Upper lobe of left lung (tissue), 6 donors: Measurements from ENCODE around the gene ATP9B. TPM values are rescaled to one million over a fixed set of nuclear protein-coding genes. Genes with fewer than 3 reads are reported as not detected.

ENCODE experiments used
- ATAC-seq, 2 donors: fragments of 200-7000 bp; cut with Tn5 transposase; one replicate each; pipeline ENCODE4 v1.9.1; 2022; ENCODE audit warnings: mild to moderate bottlenecking in 2 of 2, moderate library complexity in 2 of 2; ENCODE audit not compliant: low FRiP score in 2 of 2
- DNase-seq, 2 donors: peaks; one replicate each; pipeline ENCODE4 v3.0.0-alpha.2; 2019 to 2020
- H3K27ac ChIP-seq, 4 donors: fragments of 200-600 bp; sonication (generic); one replicate each; pipeline ENCODE4 v1.5.1; 2016 to 2019
- H3K27me3 ChIP-seq, 4 donors: fragments of 200-600 bp; sonication (generic); one replicate each; pipeline ENCODE4 v1.5.1; 2017 to 2019
- H3K36me3 ChIP-seq, 4 donors: fragments of 200-600 bp; sonication (generic); one replicate each; pipeline ENCODE4 v1.5.1; 2016 to 2019
- H3K4me1 ChIP-seq, 4 donors: fragments of 200-600 bp; sonication (generic); one replicate each; pipeline ENCODE4 v1.5.1; 2018 to 2019
- H3K4me3 ChIP-seq, 4 donors: fragments of 200-600 bp; sonication (generic); one replicate each; pipeline ENCODE4 v1.5.1; 2017 to 2019; ENCODE audit warnings: mild to moderate bottlenecking in 2 of 4, moderate library complexity in 1 of 4
- H3K9me3 ChIP-seq, 4 donors: fragments of 200-600 bp; sonication (generic); one replicate each; pipeline ENCODE4 v1.5.1; 2018 to 2019
- EP300 ChIP-seq, 4 donors: sonication (generic); formaldehyde crosslinking; IDR thresholded peaks; one replicate each; pipeline ENCODE4 v1.5.1; 2017; ENCODE audit warnings: antibody characterized with exemption in 4 of 4, control low read depth in 2 of 4
- POLR2A ChIP-seq, 4 donors: fragments of 450-650 bp; IDR thresholded peaks; one replicate each; pipeline ENCODE4 v1.5.1; 2016 to 2017; ENCODE audit warnings: antibody characterized with exemption in 4 of 4, mild to moderate bottlenecking in 2 of 4
- POLR2AphosphoS5 ChIP-seq, 2 donors: sonication (generic); formaldehyde crosslinking; IDR thresholded peaks; one replicate each; pipeline ENCODE4 v1.5.1; 2017; ENCODE audit warnings: antibody characterized with exemption in 2 of 2
- WGBS, 2 donors: methylation state at CpG; one replicate each; pipeline ENCODE4 v1.1.5; 2017 to 2018; 5-methylcytosine and 5-hydroxymethylcytosine counted together
- total RNA-seq, 6 donors: library from RNA; depleted of rRNA in 4 of 6; stranded (reverse); fragments of >200 nt in 4 of 6; gene quantifications; one replicate each; pipeline versions ENCODE4 v1.1.0 to v1.2.1, GENCODE V29; 2016 to 2021
- TF ChIP-seq, protein P1 (sequence below), 6 experiments: fragments of 450-650 bp in 4 of 6; fragments of 200-600 bp in 2 of 6; sonication (generic) in 2 of 6; IDR thresholded peaks; one replicate each; pipeline ENCODE4 v1.5.1; 2016 to 2019; ENCODE audit warnings: antibody characterized with exemption in 6 of 6
- donor health status: DM: no; HTN: no; CAD: no; lungs with moderate emphysema.
- donor health status: DM: no; HTN: yes; CAD: no; lungs with severe emphysema.

Gene ATP9B
- total RNA-seq, 6 donors from 2014 or later = 29.8 to 124 (median 49.2) TPM

DNA sequence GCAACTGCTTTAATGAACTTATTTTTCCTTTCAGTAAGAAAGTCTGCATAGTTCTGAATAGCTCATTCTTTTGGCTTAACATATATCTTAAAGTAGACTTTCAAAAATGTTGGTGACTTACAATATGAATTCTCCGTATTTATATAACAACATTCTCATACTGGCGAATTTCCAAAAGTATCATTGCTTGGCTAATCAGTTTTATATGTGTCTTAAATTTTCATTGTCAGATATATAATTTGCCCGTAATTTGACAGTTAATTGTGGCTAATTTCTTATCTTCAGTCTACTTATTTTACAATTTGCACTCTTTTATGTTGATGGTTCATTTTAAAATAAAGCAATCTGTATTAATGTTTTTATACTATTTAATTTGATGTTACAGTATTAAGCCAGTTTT, 144.9 kb downstream of the ATP9B start:
- Histone ChIP-seq H3K4me1 (no peaks in the 10 kb centered on the region), H3K9me3 (no peaks in the 10 kb centered on the region), H3K4me3 (no peak overlapping the region), H3K27me3 (no peaks in the 10 kb centered on the region), H3K27ac (no peak overlapping the region), H3K36me3 (peaks cover 0 to 9% (median 3%) of the 10 kb centered on the region in 4 donors)
- ATAC-seq (no peak), DNase-seq (no peak)
- WGBS, 2 donors = 94 to 97% methylated on average over 3 of the region's 3 CpGs
- TF ChIP-seq, protein P1, sequence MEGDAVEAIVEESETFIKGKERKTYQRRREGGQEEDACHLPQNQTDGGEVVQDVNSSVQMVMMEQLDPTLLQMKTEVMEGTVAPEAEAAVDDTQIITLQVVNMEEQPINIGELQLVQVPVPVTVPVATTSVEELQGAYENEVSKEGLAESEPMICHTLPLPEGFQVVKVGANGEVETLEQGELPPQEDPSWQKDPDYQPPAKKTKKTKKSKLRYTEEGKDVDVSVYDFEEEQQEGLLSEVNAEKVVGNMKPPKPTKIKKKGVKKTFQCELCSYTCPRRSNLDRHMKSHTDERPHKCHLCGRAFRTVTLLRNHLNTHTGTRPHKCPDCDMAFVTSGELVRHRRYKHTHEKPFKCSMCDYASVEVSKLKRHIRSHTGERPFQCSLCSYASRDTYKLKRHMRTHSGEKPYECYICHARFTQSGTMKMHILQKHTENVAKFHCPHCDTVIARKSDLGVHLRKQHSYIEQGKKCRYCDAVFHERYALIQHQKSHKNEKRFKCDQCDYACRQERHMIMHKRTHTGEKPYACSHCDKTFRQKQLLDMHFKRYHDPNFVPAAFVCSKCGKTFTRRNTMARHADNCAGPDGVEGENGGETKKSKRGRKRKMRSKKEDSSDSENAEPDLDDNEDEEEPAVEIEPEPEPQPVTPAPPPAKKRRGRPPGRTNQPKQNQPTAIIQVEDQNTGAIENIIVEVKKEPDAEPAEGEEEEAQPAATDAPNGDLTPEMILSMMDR (IDR thresholded peaks at IDR 0.05) = no peak
- TF ChIP-seq POLR2A (IDR thresholded peaks at IDR 0.05) (no peak), EP300 (IDR thresholded peaks at IDR 0.05) (no peak), POLR2AphosphoS5 (IDR thresholded peaks at IDR 0.05) (no peak)

DNA sequence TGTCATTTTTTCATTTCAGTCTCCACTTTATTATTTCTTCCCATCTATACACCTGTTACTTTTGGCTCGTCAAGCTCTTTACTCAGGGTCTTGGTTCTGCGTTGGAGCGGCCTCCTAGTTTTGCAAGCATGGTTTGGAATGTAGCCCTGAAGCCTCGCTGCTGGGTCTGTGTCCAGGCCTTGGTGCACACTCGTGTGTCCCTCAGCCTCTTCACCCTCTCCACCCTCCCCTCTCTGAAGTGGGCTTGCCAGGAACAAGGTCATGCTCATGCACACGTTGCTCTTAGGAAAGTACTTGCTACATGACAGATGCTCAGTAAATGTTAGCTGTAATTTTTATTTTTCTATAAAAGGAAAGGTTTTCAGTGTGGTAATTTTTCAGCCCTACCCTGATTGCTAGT, 147.0 kb downstream of the ATP9B start:
- DNase-seq (no peak), ATAC-seq (no peak)
- TF ChIP-seq EP300 (IDR thresholded peaks at IDR 0.05) = no peak
- no peak for TF ChIP-seq POLR2AphosphoS5 (IDR thresholded peaks at IDR 0.05)
- TF ChIP-seq, protein P1 (IDR thresholded peaks at IDR 0.05) = no peak
- no peak for TF ChIP-seq POLR2A (IDR thresholded peaks at IDR 0.05)
- Histone ChIP-seq H3K4me3 (no peak overlapping the region), H3K9me3 (no peaks in the 10 kb centered on the region), H3K27me3 (no peaks in the 10 kb centered on the region), H3K36me3 (peaks cover 0 to 5% (median 2%) of the 10 kb centered on the region in 4 donors), H3K27ac (no peak overlapping the region), H3K4me1 (no peaks in the 10 kb centered on the region)
- 82 to 83% methylated on average over 6 of the region's 6 CpGs for WGBS, 2 donors

DNA sequence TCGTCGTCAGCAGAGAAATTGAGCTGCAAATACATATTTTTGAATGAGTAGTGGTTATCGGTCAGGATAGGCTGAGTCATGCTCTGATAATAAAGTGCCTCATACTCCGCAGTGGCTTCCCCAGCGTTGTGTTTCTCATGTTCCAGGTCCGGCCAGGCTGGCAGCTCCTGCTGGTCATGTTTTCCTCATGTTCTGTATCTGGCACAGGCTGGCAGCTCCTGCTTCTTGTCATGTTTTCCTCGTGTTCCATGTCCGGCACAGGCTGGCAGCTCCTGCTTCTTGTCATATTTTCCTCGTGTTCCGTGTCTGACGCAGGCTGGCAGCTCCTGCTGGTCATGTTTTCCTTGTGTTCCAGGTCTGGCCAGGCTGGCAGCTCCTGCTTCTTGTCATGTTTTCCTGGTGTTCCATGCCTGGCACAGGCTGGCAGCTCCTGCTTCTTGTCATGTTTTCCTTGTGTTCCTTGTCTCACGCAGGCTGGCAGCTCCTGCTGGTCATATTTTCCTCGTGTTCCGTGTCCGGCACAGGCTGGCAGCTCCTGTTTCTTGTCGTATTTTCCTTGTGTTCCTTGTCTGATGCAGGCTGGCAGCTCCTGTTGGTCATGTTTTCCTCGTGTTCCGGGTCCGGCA, 148.9 kb downstream of the ATP9B start:
- peaks cover 0 to 5% (median 2%) of the 10 kb centered on the region in 4 donors for H3K36me3 ChIP-seq
- no peaks in the 10 kb centered on the region for H3K4me1 ChIP-seq
- 88 to 92% methylated on average over 19 of the region's 19 CpGs for WGBS, 2 donors
- no peak overlapping the region for H3K4me3 ChIP-seq
- no peak overlapping the region for H3K27ac ChIP-seq
- DNase-seq (no peak), ATAC-seq (no peak)
- no peak for TF ChIP-seq POLR2AphosphoS5 (IDR thresholded peaks at IDR 0.05)
- TF ChIP-seq, protein P1 (IDR thresholded peaks at IDR 0.05) = no peak
- no peak for TF ChIP-seq POLR2A (IDR thresholded peaks at IDR 0.05)
- TF ChIP-seq EP300 (IDR thresholded peaks at IDR 0.05) = no peak
- H3K27me3 ChIP-seq = no peaks in the 10 kb centered on the region
- H3K9me3 ChIP-seq = no peaks in the 10 kb centered on the region

DNA sequence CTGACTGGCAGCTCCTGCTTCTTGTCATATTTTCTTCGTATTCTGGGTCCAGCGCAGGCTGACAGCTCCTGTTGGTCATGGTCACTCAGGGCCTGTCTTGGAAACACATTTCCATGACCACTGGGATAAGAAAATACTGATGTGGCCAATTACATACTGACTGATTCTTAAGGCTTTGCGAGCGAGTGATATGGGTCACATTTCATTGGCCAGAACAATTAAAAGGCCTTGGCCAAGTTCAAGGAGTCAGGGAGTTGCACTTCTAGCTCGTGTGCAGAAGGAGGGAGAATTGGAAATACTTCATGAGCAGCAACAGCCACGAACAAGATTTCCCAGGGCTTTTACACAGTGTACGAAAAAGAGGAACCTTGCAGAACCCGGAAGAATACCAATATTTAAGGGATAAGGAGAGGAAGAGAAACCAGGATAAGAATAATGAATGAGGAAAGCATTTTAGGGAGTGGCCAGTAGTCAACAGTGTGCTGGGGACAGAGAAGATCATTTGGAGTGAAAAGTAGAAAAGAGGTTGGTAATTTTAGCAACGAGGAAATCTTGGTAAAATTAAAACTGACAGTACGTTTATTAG, 149.5 kb downstream of the ATP9B start:
- Histone ChIP-seq H3K9me3 (no peaks in the 10 kb centered on the region), H3K36me3 (peaks cover 0 to 5% (median 2%) of the 10 kb centered on the region in 4 donors), H3K27me3 (no peaks in the 10 kb centered on the region), H3K27ac (no peak overlapping the region), H3K4me1 (no peaks in the 10 kb centered on the region), H3K4me3 (no peak overlapping the region)
- 76 to 83% methylated on average over 10 of the region's 10 CpGs for WGBS, 2 donors
- TF ChIP-seq EP300 (IDR thresholded peaks at IDR 0.05) = no peak
- TF ChIP-seq POLR2AphosphoS5 (IDR thresholded peaks at IDR 0.05) = no peak
- TF ChIP-seq, protein P1 (IDR thresholded peaks at IDR 0.05) = no peak
- TF ChIP-seq POLR2A (IDR thresholded peaks at IDR 0.05) = no peak
- ATAC-seq = peak in 1 of 2 donors; percentile 85
- no peak for DNase-seq

DNA sequence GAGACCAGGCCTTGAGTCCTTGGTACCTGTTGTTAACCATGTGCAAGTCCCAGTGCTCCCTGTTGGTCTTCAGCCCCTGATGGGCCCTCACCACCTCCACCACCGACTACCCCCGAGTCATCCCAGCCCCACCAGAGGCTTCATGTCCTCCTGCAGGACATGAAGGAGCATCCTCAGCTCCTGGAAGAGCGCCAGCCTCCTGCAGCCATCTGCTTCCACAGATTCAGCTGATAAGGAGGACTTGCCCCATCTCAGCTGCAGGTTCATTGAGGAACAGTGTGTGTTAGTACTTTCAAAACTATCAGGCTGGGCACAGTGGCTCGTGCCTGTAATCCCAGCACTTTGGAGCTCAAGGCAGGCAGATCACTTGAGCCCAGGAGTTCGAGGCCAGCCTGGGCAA, 151.9 kb downstream of the ATP9B start:
- Histone ChIP-seq H3K9me3 (no peaks in the 10 kb centered on the region), H3K27me3 (no peaks in the 10 kb centered on the region), H3K27ac (no peak overlapping the region), H3K36me3 (peaks cover 0 to 5% (median 2%) of the 10 kb centered on the region in 4 donors), H3K4me1 (no peaks in the 10 kb centered on the region), H3K4me3 (no peak overlapping the region)
- no peak for DNase-seq
- WGBS, 2 donors = 85 to 96% methylated on average over 4 to 5 of the region's 5 CpGs
- TF ChIP-seq POLR2A (IDR thresholded peaks at IDR 0.05) = no peak
- TF ChIP-seq EP300 (IDR thresholded peaks at IDR 0.05) = no peak
- TF ChIP-seq POLR2AphosphoS5 (IDR thresholded peaks at IDR 0.05) = no peak
- TF ChIP-seq, protein P1 (IDR thresholded peaks at IDR 0.05) = no peak
- ATAC-seq = no peak
